H1 (cell line): ENCODE data around the gene ITGB2. TPM values are rescaled to one million over a fixed set of nuclear protein-coding genes. Genes with fewer than 3 reads are reported as not detected.

Experiments
- CTCF ChIA-PET: fragments of 300-600 bp; sonication (Branson Sonifier 250); formaldehyde crosslinking; loops from one replicate; lab custom pipeline; 2021; ENCODE audit not compliant: partially characterized antibody; lab: Charles Lee
- POLR2A ChIA-PET: fragments of 300-600 bp; sonication (Branson Sonifier 250); formaldehyde crosslinking; loops from one replicate; lab custom pipeline; 2021; ENCODE audit warnings: inconsistent platforms; ENCODE audit not compliant: partially characterized antibody; lab: Charles Lee
- DNase-seq, 2 experiments: peaks; one replicate each; pipeline versions ENCODE4 v3.0.0 to v3.0.0-alpha.2; 2010 to 2022; ENCODE audit warnings: low spot score in 2 of 2, low read depth in 1 of 2, mixed read lengths in 1 of 2
- FAIRE-seq: peaks from 2 replicates; lab custom pipeline; 2011; peaks lifted over from hg19 to GRCh38; lab: Jason Lieb, UNC
- H2AFZ ChIP-seq: 2 replicates; pipeline ENCODE4 v1.8.1; 2012; ENCODE audit warnings: low read length, inconsistent platforms
- H2AK5ac ChIP-seq: 2 replicates; pipeline ENCODE4 v1.6.1; 2013; ENCODE audit warnings: low read depth, low read length
- H2BK120ac ChIP-seq: replicated peaks from 2 replicates; pipeline ENCODE3; 2013; ENCODE audit warnings: low read depth, low read length, inconsistent platforms
- H2BK12ac ChIP-seq: 2 replicates; pipeline ENCODE4 v1.6.1; 2013; ENCODE audit warnings: low read depth, low read length
- H2BK15ac ChIP-seq: 2 replicates; pipeline ENCODE4 v1.6.1; 2013; ENCODE audit warnings: low read length
- H2BK20ac ChIP-seq: 2 replicates; pipeline ENCODE4 v1.6.1; 2013; ENCODE audit warnings: low read length
- H2BK5ac ChIP-seq: 2 replicates; pipeline ENCODE4 v1.6.1; 2013; ENCODE audit warnings: low read depth, low read length
- H3K14ac ChIP-seq: 2 replicates; pipeline ENCODE4 v1.6.1; 2013; ENCODE audit warnings: inconsistent platforms; ENCODE audit not compliant: insufficient read length
- H3K18ac ChIP-seq: 2 replicates; pipeline ENCODE4 v1.6.1; 2013; ENCODE audit warnings: low read length; ENCODE audit errors: extremely low read depth
- H3K23ac ChIP-seq: 2 replicates; pipeline ENCODE4 v1.6.1; 2013; ENCODE audit warnings: inconsistent platforms; ENCODE audit not compliant: insufficient read length
- H3K23me2 ChIP-seq: 2 replicates; pipeline ENCODE4 v1.6.1; 2013; ENCODE audit warnings: low read depth, low read length
- H3K27ac ChIP-seq: 2 replicates; pipeline ENCODE4 v1.6.1; 2011; ENCODE audit warnings: low read depth, low read length, inconsistent platforms
- H3K27me3 ChIP-seq, 4 experiments: replicated peaks in 1 of 4; 1 replicate in 1 of 4; 2 replicates in 3 of 4; pipeline versions ENCODE4 v1.6.1 to v1.8.1; 2011 to 2013; ENCODE audit warnings: low read length in 3 of 4, mild to moderate bottlenecking in 3 of 4, inconsistent platforms in 2 of 4, mixed read lengths in 2 of 4, moderate library complexity in 1 of 4; ENCODE audit not compliant: control insufficient read depth in 3 of 4, insufficient read depth in 3 of 4; ENCODE audit errors: extremely low read depth in 1 of 4
- H3K36me3 ChIP-seq, 4 experiments: 2 replicates each; pipeline versions ENCODE4 v1.6.1 to v1.8.1; 2011 to 2013; ENCODE audit warnings: mild to moderate bottlenecking in 4 of 4, low read length in 3 of 4, moderate library complexity in 2 of 4, control low read depth in 1 of 4, inconsistent platforms in 1 of 4; ENCODE audit not compliant: insufficient read depth in 4 of 4, control insufficient read depth in 2 of 4
- H3K4ac ChIP-seq: replicated peaks from 2 replicates; pipeline ENCODE3; 2013; ENCODE audit warnings: low read length, low read depth, mixed read lengths, inconsistent platforms; ENCODE audit not compliant: insufficient read length
- H3K4me1 ChIP-seq, 4 experiments: replicated peaks in 1 of 4; 1 replicate in 1 of 4; 2 replicates in 3 of 4; pipeline versions ENCODE4 v1.6.1 to v1.8.1; 2011 to 2013; ENCODE audit warnings: low read length in 3 of 4, inconsistent platforms in 2 of 4, mixed read lengths in 1 of 4; ENCODE audit not compliant: insufficient read depth in 4 of 4, control insufficient read depth in 3 of 4
- H3K4me2 ChIP-seq, 2 experiments: 2 replicates each; pipeline versions ENCODE4 v1.6.1 to v1.8.1; 2011 to 2013; ENCODE audit warnings: low read depth in 2 of 2, low read length in 2 of 2, control low read depth in 1 of 2, inconsistent platforms in 1 of 2, mild to moderate bottlenecking in 1 of 2; ENCODE audit not compliant: insufficient read depth in 1 of 2
- H3K4me3 ChIP-seq, 4 experiments: fragments of 200-600, 300-600 bp in 1 of 4; sonication (generic), shearing (Covaris generic), sonication (Bioruptor Twin) in 1 of 4; 2 replicates each; pipeline versions ENCODE4 v1.5.1 to v1.8.1; 2011 to 2016; ENCODE audit warnings: low read length in 4 of 4, low read depth in 3 of 4, control low read depth in 2 of 4, inconsistent platforms in 2 of 4, mild to moderate bottlenecking in 2 of 4, mixed read lengths in 1 of 4, moderate library complexity in 1 of 4; ENCODE audit not compliant: insufficient read depth in 2 of 4; ENCODE audit errors: extremely low read depth in 1 of 4
- H3K56ac ChIP-seq: replicated peaks from 2 replicates; pipeline ENCODE3; 2013; ENCODE audit warnings: low read depth, mild to moderate bottlenecking, mixed read lengths, low read length, inconsistent platforms; ENCODE audit not compliant: insufficient read length
- H3K79me1 ChIP-seq: 2 replicates; pipeline ENCODE4 v1.6.1; 2013; ENCODE audit warnings: low read depth, low read length, control low read depth
- H3K79me2 ChIP-seq, 2 experiments: 2 replicates each; pipeline versions ENCODE4 v1.6.1 to v1.8.1; 2012 to 2013; ENCODE audit warnings: low read length in 2 of 2, mild to moderate bottlenecking in 2 of 2, inconsistent platforms in 1 of 2; ENCODE audit not compliant: insufficient read depth in 2 of 2, control insufficient read depth in 1 of 2
- H3K9ac ChIP-seq, 4 experiments: replicated peaks in 1 of 4; 1 replicate in 1 of 4; 2 replicates in 3 of 4; pipeline versions ENCODE4 v1.6.1 to v1.8.1; 2011 to 2013; ENCODE audit warnings: low read depth in 3 of 4, low read length in 3 of 4, control low read depth in 2 of 4, mild to moderate bottlenecking in 2 of 4, moderate library complexity in 2 of 4, inconsistent platforms in 1 of 4; ENCODE audit errors: extremely low read depth in 1 of 4
- H3K9me3 ChIP-seq, 2 experiments: 2 replicates each; pipeline versions ENCODE4 v1.6.1 to v1.8.1; 2012 to 2013; ENCODE audit warnings: mild to moderate bottlenecking in 2 of 2, moderate library complexity in 2 of 2, control low read depth in 1 of 2, inconsistent platforms in 1 of 2, low read depth in 1 of 2, low read length in 1 of 2, mixed read lengths in 1 of 2; ENCODE audit not compliant: insufficient read depth in 2 of 2
- H4K20me1 ChIP-seq, 2 experiments: replicated peaks in 1 of 2; 2 replicates each; pipeline versions ENCODE3 to v1.8.1; 2011 to 2013; ENCODE audit warnings: inconsistent platforms in 2 of 2, low read length in 2 of 2, mild to moderate bottlenecking in 1 of 2; ENCODE audit not compliant: insufficient read depth in 2 of 2, control insufficient read depth in 1 of 2
- H4K5ac ChIP-seq: 2 replicates; pipeline ENCODE4 v1.6.1; 2013; ENCODE audit warnings: low read length, low read depth, mixed read lengths, inconsistent platforms; ENCODE audit not compliant: insufficient read length
- H4K8ac ChIP-seq: 2 replicates; pipeline ENCODE4 v1.8.0; 2013; ENCODE audit warnings: mild to moderate bottlenecking, moderate library complexity, low read length, inconsistent platforms; ENCODE audit not compliant: insufficient read depth; ENCODE audit errors: extremely low read depth
- H4K91ac ChIP-seq: replicated peaks from 2 replicates; pipeline ENCODE3; 2013; ENCODE audit warnings: low read length, mixed read lengths, inconsistent platforms; ENCODE audit not compliant: insufficient read length
- ATF3 ChIP-seq: IDR thresholded peaks from 2 replicates; pipeline ENCODE4 v1.6.1; 2011; ENCODE audit warnings: low read depth, mild to moderate bottlenecking, low read length; ENCODE audit not compliant: insufficient read depth
- CHD2 ChIP-seq: IDR thresholded peaks from 2 replicates; pipeline ENCODE4 v1.6.1; 2012; ENCODE audit warnings: low read length, improper control_type of control experiment
- CTBP2 ChIP-seq: IDR thresholded peaks from 2 replicates; pipeline ENCODE4 v1.7.0; 2011; ENCODE audit warnings: borderline replicate concordance, mild to moderate bottlenecking, moderate library complexity, mixed read lengths, low read length; ENCODE audit not compliant: insufficient read depth, insufficient read length
- GABPA ChIP-seq: IDR thresholded peaks from 2 replicates; pipeline ENCODE4 v1.6.1; 2011; ENCODE audit warnings: mild to moderate bottlenecking, low read length, moderate library complexity, borderline replicate concordance; ENCODE audit not compliant: insufficient read depth
- KDM1A ChIP-seq: fragments of 200-600, 300-600 bp; sonication (generic); IDR thresholded peaks from 2 replicates; pipeline ENCODE4 v1.7.1; 2016; ENCODE audit warnings: mild to moderate bottlenecking, low read length, borderline replicate concordance
- KDM4A ChIP-seq: IDR thresholded peaks from one replicate; pipeline ENCODE4 v1.7.1; 2012; ENCODE audit warnings: low read depth, mild to moderate bottlenecking, moderate library complexity, low read length, inconsistent platforms; ENCODE audit not compliant: severe bottlenecking
- RNF2 ChIP-seq: fragments of 200-900, 300-1000 bp; sonication (generic); IDR thresholded peaks from 2 replicates; pipeline ENCODE4 v1.7.1; 2016; ENCODE audit warnings: borderline replicate concordance, low read depth, mild to moderate bottlenecking, antibody characterized with exemption, low read length; ENCODE audit not compliant: poor library complexity, severe bottlenecking; ENCODE audit errors: missing control alignments
- SIRT6 ChIP-seq: IDR thresholded peaks from one replicate; pipeline ENCODE4 v1.7.1; 2012; ENCODE audit warnings: low read length, inconsistent platforms
- WGBS, 2 experiments: shearing (Covaris generic) in 1 of 2; methylation state at CpG; one replicate each; pipeline versions ENCODE4 v1.1.6 to v1.1.7; 2013 to 2015; ENCODE audit warnings: low lambda C conversion rate in 2 of 2, mixed read lengths in 2 of 2, inconsistent platforms in 1 of 2, low coverage in 1 of 2, missing lambda C conversion rate in 1 of 2; ENCODE audit not compliant: insufficient replicate concordance in 2 of 2, insufficient coverage in 1 of 2, insufficient read length in 1 of 2; ENCODE audit errors: extremely low coverage in 1 of 2, missing lambda C conversion rate in 1 of 2; 5-methylcytosine and 5-hydroxymethylcytosine counted together
- polyA plus RNA-seq, 7 experiments: library from polyadenylated mRNA; depleted of rRNA in 3 of 7; stranded (reverse) in 5 of 7; unstranded in 2 of 7; fragments of >200 nt in 5 of 7; fragments of 200-250 nt in 2 of 7; gene quantifications; 1 replicate in 5 of 7; 2 replicates in 1 of 7; 4 replicates in 1 of 7; pipeline versions ENCODE4 v1.2.1 to v1.2.3, GENCODE V29; 2011 to 2013; ENCODE audit warnings: missing spikeins in 2 of 7, mixed read lengths in 2 of 7
- total RNA-seq: library from RNA; stranded (reverse); fragmentation: NEBNext Ultra II Directional; extraction: Animal tissue kit (Norgen Biotek cat#: 25700); gene quantifications from 2 replicates; pipeline ENCODE4 v1.2.1, GENCODE V29; 2021
- TF ChIP-seq, protein P1 (sequence below), 3 experiments: IDR thresholded peaks; 1 replicate in 2 of 3; 2 replicates in 1 of 3; pipeline versions ENCODE4 v1.5.1 to v1.6.1; 2011; ENCODE audit warnings: low read length in 3 of 3, mild to moderate bottlenecking in 3 of 3, inconsistent platforms in 2 of 3, low read depth in 1 of 3, moderate library complexity in 1 of 3; ENCODE audit not compliant: insufficient read depth in 1 of 3; ENCODE audit errors: control extremely low read depth in 1 of 3

Gene ITGB2
- total and polyA plus RNA-seq, 2 of the 8 experiments (the other 6 are each of a cell fraction or from before 2014, with no cell fraction given): 0.24 to 0.63 TPM

- Histone ChIP-seq H2BK20ac (no peak overlapping the region), H3K9ac (no peak overlapping the region)
- FAIRE-seq: no peak
- TF ChIP-seq GABPA: no peak
- no peak for TF ChIP-seq ATF3
- no peak for TF ChIP-seq KDM4A
- no peak for TF ChIP-seq CTBP2
- TF ChIP-seq SIRT6: no peak
- no peak for TF ChIP-seq KDM1A
- TF ChIP-seq, protein P1, sequence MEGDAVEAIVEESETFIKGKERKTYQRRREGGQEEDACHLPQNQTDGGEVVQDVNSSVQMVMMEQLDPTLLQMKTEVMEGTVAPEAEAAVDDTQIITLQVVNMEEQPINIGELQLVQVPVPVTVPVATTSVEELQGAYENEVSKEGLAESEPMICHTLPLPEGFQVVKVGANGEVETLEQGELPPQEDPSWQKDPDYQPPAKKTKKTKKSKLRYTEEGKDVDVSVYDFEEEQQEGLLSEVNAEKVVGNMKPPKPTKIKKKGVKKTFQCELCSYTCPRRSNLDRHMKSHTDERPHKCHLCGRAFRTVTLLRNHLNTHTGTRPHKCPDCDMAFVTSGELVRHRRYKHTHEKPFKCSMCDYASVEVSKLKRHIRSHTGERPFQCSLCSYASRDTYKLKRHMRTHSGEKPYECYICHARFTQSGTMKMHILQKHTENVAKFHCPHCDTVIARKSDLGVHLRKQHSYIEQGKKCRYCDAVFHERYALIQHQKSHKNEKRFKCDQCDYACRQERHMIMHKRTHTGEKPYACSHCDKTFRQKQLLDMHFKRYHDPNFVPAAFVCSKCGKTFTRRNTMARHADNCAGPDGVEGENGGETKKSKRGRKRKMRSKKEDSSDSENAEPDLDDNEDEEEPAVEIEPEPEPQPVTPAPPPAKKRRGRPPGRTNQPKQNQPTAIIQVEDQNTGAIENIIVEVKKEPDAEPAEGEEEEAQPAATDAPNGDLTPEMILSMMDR (IDR thresholded peaks at IDR 0.05; ENCODE audit: control extremely low read depth in 1 of 3, insufficient read depth in 1 of 3, low read depth in 1 of 3, low read length in 3 of 3): no peak
- TF ChIP-seq CHD2: no peak
- no peak for TF ChIP-seq RNF2
Observed at GRCh38 chr21:44849616-44850130, 71.0 kb downstream of the ITGB2 start.

More at GRCh38 chr21:44849616-44850130, 71.0 kb downstream of the ITGB2 start:
- Histone ChIP-seq H2BK12ac (no peak overlapping the region), H3K14ac (no peak overlapping the region), H2AFZ (no peak overlapping the region), H3K4ac (no peak overlapping the region), H3K4me1 (peaks cover 0 to 11% (median 4%) of the 10 kb centered on the region in 4 experiments; a peak in 4 of 7 replicates), H4K8ac (no peak overlapping the region), H3K4me3 (no peak overlapping the region), H2BK5ac (no peak overlapping the region), H2BK15ac (no peak overlapping the region), H3K23me2 (no peaks in the 10 kb centered on the region), H3K79me2 (no peaks in the 10 kb centered on the region; a peak in 1 of 4 replicates), H3K79me1 (peaks cover 2% of the 10 kb centered on the region; the same call in 1 of the 2 replicates), H3K4me2 (no peak overlapping the region), H2BK120ac (no peak overlapping the region), H3K27ac (no peak overlapping the region), H3K27me3 (no peaks in the 10 kb centered on the region), H3K18ac (no peak overlapping the region), H2AK5ac (no peak overlapping the region), H3K9me3 (no peaks in the 10 kb centered on the region; a peak in 1 of 4 replicates), H4K5ac (no peak overlapping the region), H3K23ac (no peak overlapping the region), H4K91ac (no peak overlapping the region), H4K20me1 (peaks cover 3 to 11% of the 10 kb centered on the region in 2 experiments), H3K36me3 (peaks cover 15 to 34% (median 27%) of the 10 kb centered on the region in 4 experiments; a peak in 7 of 8 replicates), H3K56ac (no peak overlapping the region)
- no peak for DNase-seq
- ChIA-PET CTCF (interaction anchor here (0.7 to 1.4 kb wide), 3 partner anchors 12 to 49 kb away, joined by 3 to 6 read pairs (median 3); partner anchors contain the start of gene UBE2G2), POLR2A (no interaction called here)
- WGBS, 2 experiments: 97% methylated on average over 12 of the region's 12 CpGs; no CpG with 5 or more reads in 1 of the 2 experiments
